CD4-positive, alpha-beta T cell (primary cell): ENCODE measurements around the gene SRD5A1. TPM values are rescaled to one million over a fixed set of nuclear protein-coding genes. Genes with fewer than 3 reads are reported as not detected.

ENCODE experiments used
- ATAC-seq: fragments of 200-7000 bp; cut with Tn5 transposase; one replicate; pipeline ENCODE4 v1.10.0; 2022; ENCODE audit warnings: mild to moderate bottlenecking; ENCODE audit not compliant: poor library complexity
- CTCF ChIA-PET: fragments of 350-600 bp; sonication (Branson Sonifier 250); formaldehyde crosslinking; loops from one replicate; lab custom pipeline; 2021; ENCODE audit warnings: antibody characterized with exemption, inconsistent platforms; lab: Charles Lee
- POLR2A ChIA-PET: fragments of 350-600 bp; sonication (Branson Sonifier 250); formaldehyde crosslinking; loops from one replicate; lab custom pipeline; 2021; ENCODE audit warnings: antibody characterized with exemption, inconsistent platforms; lab: Charles Lee
- DNase-seq, 14 experiments: peaks; one replicate each; pipeline ENCODE4 v3.0.0-alpha.2; 2013 to 2020; ENCODE audit warnings: mixed read lengths in 2 of 14
- H3K27ac ChIP-seq, 2 donors: one replicate each; pipeline versions ENCODE4 v1.5.1 to v1.7.0; 2013; ENCODE audit warnings: low read length in 2 of 2, low read depth in 1 of 2, mild to moderate bottlenecking in 1 of 2
- H3K27me3 ChIP-seq, 2 experiments: 1 replicate in 1 of 2; 2 replicates in 1 of 2; pipeline versions ENCODE4 v1.6.1 to v1.7.0; 2013; ENCODE audit warnings: low read length in 2 of 2, control low read depth in 1 of 2, mild to moderate bottlenecking in 1 of 2, moderate library complexity in 1 of 2; ENCODE audit not compliant: insufficient read depth in 2 of 2, control insufficient read depth in 1 of 2
- H3K36me3 ChIP-seq: one replicate; pipeline ENCODE4 v1.6.1; 2013; ENCODE audit warnings: low read length, control low read depth; ENCODE audit not compliant: insufficient read depth
- H3K4me1 ChIP-seq: one replicate; pipeline ENCODE4 v1.6.1; 2013; ENCODE audit warnings: low read length, control low read depth; ENCODE audit not compliant: insufficient read depth
- H3K4me3 ChIP-seq: one replicate; pipeline ENCODE4 v1.5.1; 2013; ENCODE audit warnings: mild to moderate bottlenecking, low read length, moderate library complexity
- H3K9me3 ChIP-seq, 2 experiments: 1 replicate in 1 of 2; 2 replicates in 1 of 2; pipeline versions ENCODE4 v1.6.1 to v1.7.0; 2013; ENCODE audit warnings: low read length in 2 of 2, mild to moderate bottlenecking in 2 of 2, control low read depth in 1 of 2, moderate library complexity in 1 of 2; ENCODE audit not compliant: control insufficient read depth in 1 of 2, insufficient read depth in 1 of 2
- H3K27ac Mint-ChIP-seq: one replicate; pipeline ENCODE4 v1.8.0; 2020; ENCODE audit warnings: mixed read lengths
- H3K27me3 Mint-ChIP-seq: one replicate; pipeline ENCODE4 v1.8.0; 2021; ENCODE audit warnings: mixed read lengths
- H3K36me3 Mint-ChIP-seq: one replicate; pipeline ENCODE4 v1.8.0; 2021; ENCODE audit warnings: low read depth, mixed read lengths
- H3K4me1 Mint-ChIP-seq: one replicate; pipeline ENCODE4 v1.8.0; 2021; ENCODE audit warnings: low read depth, mixed read lengths
- H3K4me3 Mint-ChIP-seq: one replicate; pipeline ENCODE4 v1.8.0; 2020; ENCODE audit warnings: mild to moderate bottlenecking, mixed read lengths
- H3K9me3 Mint-ChIP-seq: one replicate; pipeline ENCODE4 v1.8.0; 2020; ENCODE audit warnings: mixed read lengths
- intact Hi-C, 2 experiments: fragments of 100-400 bp; cut with DNase I in 1 of 2; cut with micrococcal nuclease in 1 of 2; formaldehyde crosslinking; loops; one replicate each; pipeline versions ENCODE4 v1.15.1 to v1.9.0; 2023 to 2025; cut with DNase I, micrococcal nuclease
- total RNA-seq, 174 experiments: library from RNA in 2 of 174; stranded (reverse) in 2 of 174; gene quantifications; one replicate each; pipeline ENCODE4 v1.2.3 and lab custom pipeline; 2021 to 2026
- TF ChIP-seq, protein P1 (sequence below): fragments of 200-600 bp; IDR thresholded peaks from one replicate; pipeline ENCODE4 v1.8.0; 2022; ENCODE audit warnings: antibody characterized with exemption, mild to moderate bottlenecking

Gene SRD5A1
- total RNA-seq, 2 experiments from 2014 or later = 2.3 to 3.0 TPM

DNA sequence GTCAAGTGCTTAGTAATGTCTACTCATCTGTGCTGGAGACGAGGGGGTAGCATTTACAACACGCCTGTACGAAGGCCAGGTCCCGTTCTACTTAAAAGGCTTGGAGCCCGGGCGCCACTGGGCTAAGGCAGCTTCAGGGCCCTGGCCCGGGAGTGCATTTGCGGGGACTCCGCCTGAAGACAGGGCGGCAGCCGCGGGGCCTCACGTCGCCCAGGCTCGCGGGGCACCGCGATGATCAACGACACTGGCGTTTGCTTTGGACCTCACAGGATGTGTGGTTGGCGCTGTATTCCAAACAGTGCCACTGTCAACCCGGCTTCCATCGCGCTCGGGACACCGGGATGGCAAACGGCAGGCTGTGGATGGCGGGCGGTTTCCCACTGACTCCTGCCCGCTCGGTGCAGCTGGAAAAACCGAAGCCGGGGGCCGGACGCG, 78.9 kb downstream of the SRD5A1 start:
- TF ChIP-seq, protein P1, sequence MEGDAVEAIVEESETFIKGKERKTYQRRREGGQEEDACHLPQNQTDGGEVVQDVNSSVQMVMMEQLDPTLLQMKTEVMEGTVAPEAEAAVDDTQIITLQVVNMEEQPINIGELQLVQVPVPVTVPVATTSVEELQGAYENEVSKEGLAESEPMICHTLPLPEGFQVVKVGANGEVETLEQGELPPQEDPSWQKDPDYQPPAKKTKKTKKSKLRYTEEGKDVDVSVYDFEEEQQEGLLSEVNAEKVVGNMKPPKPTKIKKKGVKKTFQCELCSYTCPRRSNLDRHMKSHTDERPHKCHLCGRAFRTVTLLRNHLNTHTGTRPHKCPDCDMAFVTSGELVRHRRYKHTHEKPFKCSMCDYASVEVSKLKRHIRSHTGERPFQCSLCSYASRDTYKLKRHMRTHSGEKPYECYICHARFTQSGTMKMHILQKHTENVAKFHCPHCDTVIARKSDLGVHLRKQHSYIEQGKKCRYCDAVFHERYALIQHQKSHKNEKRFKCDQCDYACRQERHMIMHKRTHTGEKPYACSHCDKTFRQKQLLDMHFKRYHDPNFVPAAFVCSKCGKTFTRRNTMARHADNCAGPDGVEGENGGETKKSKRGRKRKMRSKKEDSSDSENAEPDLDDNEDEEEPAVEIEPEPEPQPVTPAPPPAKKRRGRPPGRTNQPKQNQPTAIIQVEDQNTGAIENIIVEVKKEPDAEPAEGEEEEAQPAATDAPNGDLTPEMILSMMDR = no peak
- H3K36me3 ChIP-seq = no peaks in the 10 kb centered on the region
- Mint-ChIP-seq H3K36me3 (peaks cover 20% of the 10 kb centered on the region), H3K9me3 (no peaks in the 10 kb centered on the region), H3K4me3 (peak overlapping the region; percentile 95), H3K27me3 (no peaks in the 10 kb centered on the region), H3K27ac (peak overlapping the region; percentile 78), H3K4me1 (peaks cover 34% of the 10 kb centered on the region)
- H3K27me3 ChIP-seq = no peaks in the 10 kb centered on the region
- peak overlapping the region; percentile 72 to 84 for H3K27ac ChIP-seq
- peak overlapping the region; percentile 91 for H3K4me3 ChIP-seq
- H3K4me1 ChIP-seq = peaks cover 29% of the 10 kb centered on the region
- ATAC-seq (peak; percentile 1), DNase-seq (peak in 13 of 14 experiments; percentile 13 to 73 (median 31))
- intact Hi-C loops = loop anchor here in 1 of 2 experiments (5.0 to 10.0 kb wide), 2 partner anchors 1160 to 1217 kb away; no protein-coding TSS in a partner anchor
- POLR2A ChIA-PET = interaction anchor here (1.0 to 2.8 kb wide), 2 partner anchors 17 to 79 kb away, joined by 3 to 32 read pairs; partner anchors contain the start of genes NSUN2 and SRD5A1
- H3K9me3 ChIP-seq = no peaks in the 10 kb centered on the region
- CTCF ChIA-PET = interaction anchor here (0.7 to 1.7 kb wide), 3 partner anchors 33 to 85 kb away, joined by 3 to 5 read pairs (median 5); partner anchors contain the start of genes NSUN2 and SRD5A1

DNA sequence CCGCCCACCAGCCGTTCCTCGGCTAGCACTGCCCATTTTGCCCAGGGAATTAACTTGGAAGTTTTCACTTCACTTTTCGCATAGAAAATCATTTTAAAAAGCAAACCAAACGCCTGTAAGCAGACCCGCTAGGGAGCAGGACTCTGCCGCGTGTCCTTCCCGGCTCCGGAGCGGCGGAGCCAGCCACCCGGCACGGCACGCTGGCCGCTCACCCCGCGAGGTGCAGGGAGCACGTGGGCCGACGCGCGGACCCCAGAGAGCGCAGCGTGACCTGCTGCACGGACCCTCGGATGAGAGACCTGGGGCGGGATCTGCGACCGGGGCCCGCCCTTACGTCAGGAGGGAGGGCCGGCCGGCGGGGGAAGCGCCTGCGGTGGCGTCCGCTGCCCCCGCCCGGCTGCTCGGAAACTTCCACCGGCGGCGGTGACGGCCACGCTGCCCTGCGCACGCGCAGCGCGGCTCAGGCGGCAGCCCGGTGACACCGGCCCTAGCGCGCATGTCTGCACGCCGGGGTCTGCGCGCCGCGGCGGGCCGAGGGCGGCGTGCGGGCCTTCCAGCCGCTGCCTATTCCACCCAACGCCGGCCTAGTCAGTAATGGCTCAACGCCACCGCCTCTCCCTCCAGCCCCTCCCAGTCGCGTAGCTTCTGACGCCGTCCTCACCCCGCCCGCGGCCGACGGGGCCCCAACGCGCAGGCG, 79.5 kb downstream of the SRD5A1 start:
- Mint-ChIP-seq H3K36me3 (peaks cover 21% of the 10 kb centered on the region), H3K4me3 (peak overlapping the region; percentile 95), H3K4me1 (peaks cover 40% of the 10 kb centered on the region), H3K27me3 (no peaks in the 10 kb centered on the region), H3K27ac (peak overlapping the region; percentile 78), H3K9me3 (no peaks in the 10 kb centered on the region)
- Histone ChIP-seq H3K4me3 (peak overlapping the region; percentile 91), H3K36me3 (no peaks in the 10 kb centered on the region), H3K27ac (peak overlapping the region; percentile 72 to 84), H3K9me3 (no peaks in the 10 kb centered on the region), H3K4me1 (peaks cover 34% of the 10 kb centered on the region), H3K27me3 (no peaks in the 10 kb centered on the region)
- ATAC-seq = peak; percentile 71
- peak in 9 of 14 experiments; percentile 94 to 99 (median 97) for DNase-seq
- ChIA-PET CTCF (interaction anchor here (1.7 kb wide), 1 partner anchor 80 kb away, joined by 5 read pairs; the partner anchor contains the start of genes NSUN2 and SRD5A1), POLR2A (interaction anchor here (0.6 to 2.8 kb wide), 8 partner anchors 17 to 1290 kb away, joined by 3 to 32 read pairs (median 4); partner anchors contain the start of genes ICE1, MED10, NSUN2 and SRD5A1)
- intact Hi-C loops = loop anchor here (1.0 to 10.0 kb wide), 4 partner anchors 79 to 1290 kb away; partner anchors contain the start of genes NSUN2 (in 2 of the 2), SRD5A1 (in 2 of the 2) and ICE1 (in 1 of the 2)
- TF ChIP-seq, protein P1 = no peak
